PC-9 (cell line): ENCODE measurements around the gene PNKD.

Experiments
- CTCF ChIP-seq: fragments of 200-600 bp; sonication (generic); conservative IDR thresholded peaks from 2 replicates; pipeline ENCODE4 v1.6.1; 2017; ENCODE audit warnings: mixed run types, antibody characterized with exemption, mild to moderate bottlenecking, moderate library complexity
- EZH2 ChIP-seq: fragments of 200-600 bp; sonication (generic); IDR thresholded peaks from 2 replicates; pipeline ENCODE4 v1.8.0; 2017; ENCODE audit warnings: antibody characterized with exemption, low read depth

DNA sequence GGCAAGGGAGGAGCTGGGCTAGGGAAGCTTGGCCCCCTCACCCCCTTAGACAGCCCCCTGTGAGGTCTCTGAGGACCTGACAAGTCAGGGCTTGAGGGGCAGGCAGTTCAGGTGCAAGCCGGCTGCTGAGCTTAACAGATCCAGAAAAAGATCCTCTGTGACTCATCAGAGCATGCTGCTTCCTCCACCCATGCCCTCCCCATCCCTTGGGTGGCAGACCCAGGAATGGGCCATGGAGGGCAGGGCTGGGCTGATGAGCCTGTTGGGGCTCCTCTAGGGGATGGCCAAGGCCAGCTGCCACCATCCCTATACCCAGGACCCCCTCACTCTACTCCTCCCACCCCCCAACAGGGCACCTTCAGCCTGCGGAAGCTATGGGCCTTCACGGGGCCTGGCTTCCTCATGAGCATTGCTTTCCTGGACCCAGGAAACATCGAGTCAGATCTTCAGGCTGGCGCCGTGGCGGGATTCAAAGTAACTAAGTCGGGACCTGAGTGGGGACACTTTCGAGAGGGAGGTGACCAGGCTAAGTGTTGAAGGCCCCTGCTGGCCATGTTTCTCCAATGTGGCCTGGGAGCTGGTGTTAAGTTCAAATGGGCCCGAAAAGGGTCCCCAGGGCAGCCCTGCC lies 113.7 kb downstream of the PNKD start:
- TF ChIP-seq EZH2 = no peak
- no peak for TF ChIP-seq CTCF
